Adrenal gland (tissue), 12 donors: ENCODE measurements around the gene VGLL4. TPM values are rescaled to one million over a fixed set of nuclear protein-coding genes. Genes with fewer than 3 reads are reported as not detected.

Experiments
- DNase-seq, 7 donors: peaks; one replicate each; pipeline ENCODE4 v3.0.0-alpha.2; 2019 to 2020
- H3K27ac ChIP-seq, 5 donors: fragments of 200-600 bp; sonication (generic) in 4 of 5; 1 replicate in 3 of 5; 2 replicates in 2 of 5; pipeline versions ENCODE4 v1.5.1 to v1.8.0; 2016 to 2020; ENCODE audit warnings: mild to moderate bottlenecking in 1 of 5
- H3K27me3 ChIP-seq: fragments of 200-600 bp; 2 replicates; pipeline ENCODE4 v1.8.0; 2021
- H3K36me3 ChIP-seq, 2 donors: fragments of 200-600 bp; replicated peaks in 1 of 2; 1 replicate in 1 of 2; 2 replicates in 1 of 2; pipeline versions ENCODE4 v1.5.1 to v1.8.0; 2018 to 2022
- H3K4me1 ChIP-seq, 2 donors: fragments of 200-600 bp; replicated peaks in 1 of 2; 1 replicate in 1 of 2; 2 replicates in 1 of 2; pipeline versions ENCODE4 v1.5.1 to v1.8.0; 2018 to 2021
- H3K4me3 ChIP-seq, 4 donors: fragments of 200-600 bp; sonication (generic) in 3 of 4; one replicate each; pipeline ENCODE4 v1.5.1; 2016 to 2018
- H3K9me3 ChIP-seq, 3 donors: fragments of 200-600 bp; sonication (generic) in 1 of 3; replicated peaks in 1 of 3; 1 replicate in 2 of 3; 2 replicates in 1 of 3; pipeline versions ENCODE4 v1.5.1 to v1.8.0; 2016 to 2021
- CTCF ChIP-seq, 6 experiments: fragments of 450-650 bp in 4 of 6; fragments of 200-600 bp in 2 of 6; sonication (generic) in 1 of 6; IDR thresholded peaks; 1 replicate in 5 of 6; 2 replicates in 1 of 6; pipeline versions ENCODE4 v1.5.1 to v1.8.0; 2016 to 2021; ENCODE audit warnings: antibody characterized with exemption in 6 of 6, mild to moderate bottlenecking in 2 of 6, moderate library complexity in 1 of 6
- POLR2A ChIP-seq, 2 donors: fragments of 450-650 bp; IDR thresholded peaks; one replicate each; pipeline ENCODE4 v1.6.1; 2017; ENCODE audit warnings: antibody characterized with exemption in 2 of 2, mild to moderate bottlenecking in 2 of 2, moderate library complexity in 1 of 2
- WGBS, 4 donors: extraction: QIAGEN DNeasy Blood & Tissue Kit in 2 of 4; methylation state at CpG; one replicate each; pipeline versions ENCODE4 v1.1.5 to v1.1.7; 2013 to 2017; 5-methylcytosine and 5-hydroxymethylcytosine counted together
- intact Hi-C, 2 donors: fragments of 100-400 bp; cut with DNase I; formaldehyde crosslinking; loops; one replicate each; pipeline versions ENCODE4 v1.14.1 to v1.15.0; 2022 to 2023
- polyA plus RNA-seq, 3 donors: library from polyadenylated mRNA; stranded (reverse); fragments of 200-250 nt in 2 of 3; fragments of 350-450 nt in 1 of 3; fragmentation: Illumina TruSeq in 1 of 3; extraction: RNeasy Lipid Tissue Mini Kit (QIAGEN cat#74804) in 1 of 3; gene quantifications; one replicate each; pipeline ENCODE4 v1.2.3, GENCODE V29; 2013 to 2014
- total RNA-seq, 9 donors: library from RNA; depleted of rRNA in 4 of 9; stranded (reverse); fragments of >200 nt in 4 of 9; fragments of 120-200 nt in 1 of 9; fragmentation: NEBNext Ultra II Directional in 1 of 9; extraction: Animal tissue kit (Norgen Biotek cat#: 25700) in 1 of 9; gene quantifications; one replicate each; pipeline versions ENCODE4 v1.1.0 to v1.2.4, GENCODE V29; 2013 to 2023
- donor health status: healthy with polysubstance abuse.
- donor health status: Bipolar disorder and iron deficiency.
- donor health status: DM: yes; HTN: yes; CAD: no.
- donor health status: DM: no; HTN: no; CAD: no.
- donor health status: DM: no; HTN: no; CAD: no.
- donor health status: DM: yes; HTN: yes; CAD: no.

The VGLL4 gene
- total and polyA plus RNA-seq, 12 donors = 38.3 to 153 (median 86.4) TPM

DNA sequence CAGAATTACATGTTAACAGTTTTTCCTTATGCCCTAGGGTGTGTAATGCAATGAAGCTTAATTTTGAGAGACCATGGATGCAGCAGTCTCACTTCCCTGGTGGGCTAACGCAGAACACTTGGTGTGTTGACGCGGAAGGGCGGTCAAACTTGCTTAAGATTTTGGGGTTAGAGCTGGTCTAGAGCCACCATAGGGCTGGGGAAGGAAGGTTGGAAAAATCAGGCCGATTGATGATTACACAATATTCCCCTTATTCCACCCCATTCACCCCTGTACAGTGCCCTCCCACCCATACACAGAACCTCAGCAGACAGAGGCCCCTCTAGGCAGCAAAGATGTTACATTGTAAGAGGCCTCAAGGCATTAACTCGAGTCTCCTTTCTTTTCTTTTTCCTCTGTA, 24.3 kb downstream of the VGLL4 start:
- no peak for DNase-seq
- no peaks in the 10 kb centered on the region for H3K27me3 ChIP-seq
- peaks cover 22 to 35% of the 10 kb centered on the region in 2 donors for H3K4me1 ChIP-seq
- H3K4me3 ChIP-seq = no peak overlapping the region
- 81 to 87% (median 83%) methylated on average over 6 of the region's 6 CpGs for WGBS, 4 donors
- TF ChIP-seq CTCF (IDR thresholded peaks at IDR 0.05) = no peak
- TF ChIP-seq POLR2A (IDR thresholded peaks at IDR 0.05) = no peak
- no peaks in the 10 kb centered on the region for H3K9me3 ChIP-seq
- H3K36me3 ChIP-seq = no peaks in the 10 kb centered on the region
- intact Hi-C loops = no loop called here
- H3K27ac ChIP-seq = peak overlapping the region in 1 of 5 donors; percentile 36

DNA sequence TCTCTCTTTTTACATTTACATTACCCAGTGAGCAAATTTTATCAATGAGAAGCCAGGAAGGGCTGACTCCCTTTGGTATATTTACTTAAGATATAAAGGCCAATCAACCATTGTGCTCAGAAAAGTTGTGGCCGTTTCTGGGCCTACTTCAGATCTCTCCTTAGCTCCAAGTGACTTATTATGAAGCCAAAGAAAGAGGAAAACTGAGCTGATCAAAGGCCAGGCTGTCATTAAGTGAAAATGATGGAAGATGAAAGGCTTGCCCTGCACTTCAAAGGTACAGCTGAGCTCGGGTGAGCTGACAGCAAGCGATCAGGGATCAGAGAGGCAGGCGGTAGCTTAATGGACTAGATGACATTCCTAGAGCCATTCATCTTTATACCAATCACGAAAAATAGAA, 24.8 kb downstream of the VGLL4 start:
- Histone ChIP-seq H3K27ac (peak overlapping the region in 1 of 5 donors; percentile 36), H3K4me1 (peaks cover 22 to 31% of the 10 kb centered on the region in 2 donors), H3K9me3 (no peaks in the 10 kb centered on the region), H3K4me3 (no peak overlapping the region), H3K27me3 (no peaks in the 10 kb centered on the region), H3K36me3 (no peaks in the 10 kb centered on the region)
- WGBS, 4 donors = 30 to 42% (median 32%) methylated on average over 5 of the region's 5 CpGs
- TF ChIP-seq CTCF (IDR thresholded peaks at IDR 0.05) (no peak), POLR2A (IDR thresholded peaks at IDR 0.05) (no peak)
- intact Hi-C loops = no loop called here
- no peak for DNase-seq

- intact Hi-C loops = no loop called here
- WGBS, 4 donors = 20 to 34% (median 28%) methylated on average over 2 of the region's 2 CpGs
- no peak for TF ChIP-seq POLR2A (IDR thresholded peaks at IDR 0.05)
- no peak for TF ChIP-seq CTCF (IDR thresholded peaks at IDR 0.05)
- H3K9me3 ChIP-seq = no peaks in the 10 kb centered on the region
- H3K36me3 ChIP-seq = no peaks in the 10 kb centered on the region
- H3K4me1 ChIP-seq = peaks cover 30 to 35% of the 10 kb centered on the region in 2 donors
- H3K4me3 ChIP-seq = no peak overlapping the region
- H3K27ac ChIP-seq = no peak overlapping the region
- no peak for DNase-seq
- H3K27me3 ChIP-seq = no peaks in the 10 kb centered on the region
Observed at GRCh38 chr3:11616551-11616950, 27.2 kb downstream of the VGLL4 start.

DNA sequence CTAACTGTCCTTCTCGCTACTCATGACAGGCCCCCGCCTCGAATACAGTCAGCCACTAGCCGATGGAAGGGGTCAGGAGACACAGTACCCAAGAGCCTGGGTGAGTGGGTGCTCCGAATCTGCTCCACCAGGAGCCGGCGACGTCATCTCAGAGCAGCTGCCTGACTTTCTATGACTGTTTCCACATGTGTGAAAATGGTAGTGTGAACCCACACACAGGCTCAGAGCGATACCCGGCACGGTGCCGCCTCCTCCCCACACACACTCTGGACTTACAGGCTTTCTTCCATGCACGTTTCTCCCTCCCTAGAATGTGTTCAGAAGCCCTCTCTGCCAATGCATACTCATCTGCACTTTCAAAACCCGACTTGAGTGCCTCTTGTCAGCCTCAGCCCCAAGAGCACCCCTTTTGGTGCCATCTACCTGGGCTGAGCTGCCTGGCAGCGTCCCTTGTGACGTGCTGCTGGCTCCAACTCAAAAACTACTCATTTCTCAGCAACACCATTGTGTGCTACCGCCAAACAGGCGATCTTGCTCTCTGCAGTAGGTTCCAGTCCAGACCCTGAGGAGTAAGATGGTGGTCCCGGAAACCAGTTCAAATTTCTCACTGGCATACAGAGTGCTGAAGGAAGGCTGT, 29.7 kb downstream of the VGLL4 start:
- no peaks in the 10 kb centered on the region for H3K36me3 ChIP-seq
- intact Hi-C loops = no loop called here
- TF ChIP-seq POLR2A (IDR thresholded peaks at IDR 0.05) = no peak
- TF ChIP-seq CTCF (IDR thresholded peaks at IDR 0.05) = no peak
- no peak for DNase-seq
- no peaks in the 10 kb centered on the region for H3K27me3 ChIP-seq
- no peak overlapping the region for H3K27ac ChIP-seq
- H3K9me3 ChIP-seq = no peaks in the 10 kb centered on the region
- no peak overlapping the region for H3K4me3 ChIP-seq
- peaks cover 26 to 45% of the 10 kb centered on the region in 2 donors for H3K4me1 ChIP-seq
- 93 to 99% (median 96%) methylated on average over 15 to 19 of the region's 19 CpGs for WGBS, 4 donors
